Chondrocyte (in vitro differentiated cells): ENCODE results near the gene CXCR1. TPM values are rescaled to one million over a fixed set of nuclear protein-coding genes. Genes with fewer than 3 reads are reported as not detected.

ENCODE experiments used
- DNase-seq: peaks from one replicate; pipeline ENCODE4 v3.0.0; 2021; ENCODE audit warnings: mixed read lengths, low spot score
- H3K27ac Mint-ChIP-seq: one replicate; pipeline ENCODE4 v1.8.0; 2021; ENCODE audit warnings: mild to moderate bottlenecking, moderate library complexity, mixed read lengths; ENCODE audit not compliant: unreplicated experiment
- H3K27me3 Mint-ChIP-seq: 2 replicates; pipeline ENCODE4 v1.8.0; 2021; ENCODE audit warnings: low read depth, mixed read lengths
- H3K36me3 Mint-ChIP-seq: 2 replicates; pipeline ENCODE4 v1.8.0; 2021; ENCODE audit warnings: low read depth, mixed read lengths
- H3K4me1 Mint-ChIP-seq: 2 replicates; pipeline ENCODE4 v1.8.0; 2021; ENCODE audit warnings: low read depth, mild to moderate bottlenecking, mixed read lengths
- H3K4me3 Mint-ChIP-seq: one replicate; pipeline ENCODE4 v1.8.0; 2021; ENCODE audit warnings: mild to moderate bottlenecking, moderate library complexity, mixed read lengths; ENCODE audit not compliant: unreplicated experiment
- H3K9me3 Mint-ChIP-seq: 2 replicates; pipeline ENCODE4 v1.8.0; 2021; ENCODE audit warnings: low read depth, mixed read lengths
- CTCF ChIP-seq: fragments of 200-600 bp; sonication (generic); IDR thresholded peaks from 2 replicates; pipeline ENCODE4 v1.5.0; 2021; ENCODE audit warnings: antibody characterized with exemption, mild to moderate bottlenecking, moderate library complexity
- total RNA-seq: library from RNA; stranded (reverse); gene quantifications from 3 replicates; pipeline ENCODE4 v1.2.1, GENCODE V29; 2021

CXCR1 gene
- total RNA-seq, 1 donor from 2014 or later = not detected

DNA sequence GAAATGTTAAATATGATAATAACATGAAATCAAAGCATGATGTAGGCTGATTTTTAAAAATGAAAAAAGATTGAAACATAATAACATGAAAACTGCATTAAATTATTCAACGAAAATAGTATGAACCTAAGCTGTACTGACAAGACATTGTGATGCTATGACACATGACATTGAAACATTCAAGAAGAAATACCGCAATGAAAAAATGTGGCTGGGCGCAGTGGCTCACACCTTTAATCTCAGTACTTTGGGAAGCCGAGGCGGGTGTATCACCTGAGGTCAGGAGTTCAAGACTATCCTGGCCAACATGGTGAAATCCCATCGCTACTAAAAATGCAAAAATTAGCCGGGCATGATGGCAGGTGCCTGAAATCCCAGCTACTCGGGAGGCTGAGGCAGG, 14.6 kb downstream of the CXCR1 start:
- no peaks in the 10 kb centered on the region for H3K4me1 Mint-ChIP-seq
- DNase-seq = no peak
- H3K27me3 Mint-ChIP-seq = peaks cover 54% of the 10 kb centered on the region
- no peak for TF ChIP-seq CTCF
- H3K27ac Mint-ChIP-seq = no peak overlapping the region
- H3K9me3 Mint-ChIP-seq = no peaks in the 10 kb centered on the region
- peaks cover 1% of the 10 kb centered on the region for H3K36me3 Mint-ChIP-seq
- H3K4me3 Mint-ChIP-seq = no peak overlapping the region

DNA sequence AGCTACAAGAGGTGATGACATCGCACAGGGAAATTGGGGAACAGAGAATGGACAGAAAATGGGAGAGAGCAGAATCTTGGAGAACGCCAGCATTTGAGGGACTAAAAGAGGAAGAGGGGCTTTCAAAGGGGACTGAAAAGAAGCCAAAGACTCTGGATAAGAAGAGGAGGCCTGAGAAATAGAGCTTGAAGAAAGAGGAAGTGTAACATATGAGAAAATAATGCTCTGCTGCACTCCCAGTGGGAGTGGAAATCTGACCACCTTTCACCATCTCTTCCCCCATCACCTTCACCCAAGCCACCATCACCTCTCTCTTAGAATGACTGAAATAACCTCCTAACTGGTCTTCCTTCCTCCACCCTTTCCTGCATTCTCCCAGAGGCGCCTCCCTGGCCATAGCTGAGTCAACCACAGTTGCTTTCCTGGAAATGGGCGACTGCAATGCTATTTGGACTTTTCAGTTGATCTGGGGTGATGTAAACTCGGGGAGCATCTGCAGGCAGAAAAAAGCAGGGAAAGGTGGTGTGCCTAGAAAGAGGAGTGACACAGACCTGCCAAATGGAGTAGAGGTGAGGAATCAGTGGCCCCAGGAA, 16.8 kb downstream of the CXCR1 start:
- no peak for DNase-seq
- H3K27ac Mint-ChIP-seq = no peak overlapping the region
- H3K4me3 Mint-ChIP-seq = no peak overlapping the region
- H3K27me3 Mint-ChIP-seq = peaks cover 50% of the 10 kb centered on the region
- H3K4me1 Mint-ChIP-seq = no peaks in the 10 kb centered on the region
- peaks cover under 1% of the 10 kb centered on the region for H3K36me3 Mint-ChIP-seq
- H3K9me3 Mint-ChIP-seq = no peaks in the 10 kb centered on the region
- no peak for TF ChIP-seq CTCF

GRCh38 chr2:218149098-218149497, 17.7 kb downstream of the CXCR1 start:
- no peak overlapping the region for H3K4me3 Mint-ChIP-seq
- no peak for TF ChIP-seq CTCF
- no peaks in the 10 kb centered on the region for H3K4me1 Mint-ChIP-seq
- H3K27ac Mint-ChIP-seq = no peak overlapping the region
- peaks cover 2% of the 10 kb centered on the region for H3K36me3 Mint-ChIP-seq
- no peaks in the 10 kb centered on the region for H3K9me3 Mint-ChIP-seq
- H3K27me3 Mint-ChIP-seq = peaks cover 44% of the 10 kb centered on the region
- DNase-seq = no peak

- Mint-ChIP-seq H3K27me3 (peaks cover 48% of the 10 kb centered on the region), H3K4me3 (no peak overlapping the region), H3K36me3 (peaks cover 2% of the 10 kb centered on the region), H3K9me3 (no peaks in the 10 kb centered on the region), H3K4me1 (no peaks in the 10 kb centered on the region), H3K27ac (no peak overlapping the region)
- no peak for TF ChIP-seq CTCF
- DNase-seq = no peak
Observed at GRCh38 chr2:218146056-218146455, 20.7 kb downstream of the CXCR1 start.

DNA sequence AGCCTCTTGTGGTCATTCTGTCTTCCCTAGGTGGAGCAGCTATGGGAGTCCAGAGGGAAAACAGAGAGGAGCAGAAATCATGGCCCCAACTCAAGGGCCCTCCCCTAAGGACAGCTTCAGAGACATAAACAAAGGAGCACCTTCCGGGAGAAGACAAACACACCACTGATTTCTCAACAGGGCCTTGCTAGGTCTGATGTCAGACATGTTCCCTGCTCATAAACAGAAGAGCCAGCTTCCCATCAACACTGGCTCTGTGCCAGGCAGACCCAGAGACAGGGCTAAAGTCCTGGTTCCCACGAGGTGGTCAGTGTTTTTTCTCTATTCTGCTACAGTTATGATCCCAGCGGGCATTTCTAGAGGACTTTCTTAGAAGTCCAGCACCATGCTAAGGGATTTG, 21.6 kb downstream of the CXCR1 start:
- no peak for TF ChIP-seq CTCF
- Mint-ChIP-seq H3K4me1 (no peaks in the 10 kb centered on the region), H3K9me3 (no peaks in the 10 kb centered on the region), H3K36me3 (peaks cover 2% of the 10 kb centered on the region), H3K4me3 (no peak overlapping the region), H3K27ac (no peak overlapping the region), H3K27me3 (peaks cover 48% of the 10 kb centered on the region)
- DNase-seq = no peak
